GM21528 (cell line): ENCODE results near the gene KCNT1.
"Not testable (repeated sequence)": the region's sequence is repeated elsewhere in the genome, so short reads cannot be mapped to it uniquely, and the experiment has no call there.

ENCODE experiments used
- ATAC-seq: cut with Tn5 transposase; IDR thresholded peaks from one replicate; pipeline ENCODE4 v1.9.1; 2021; ENCODE audit warnings: mild to moderate bottlenecking, moderate library complexity; ENCODE audit not compliant: unreplicated experiment, low FRiP score

KCNT1 gene

GRCh38 chr9:135671591-135672041, 30.4 kb upstream of the KCNT1 start:
- no peak for ATAC-seq

GRCh38 chr9:135672786-135673185, 29.2 kb upstream of the KCNT1 start:
- not testable (repeated sequence) for ATAC-seq

DNA sequence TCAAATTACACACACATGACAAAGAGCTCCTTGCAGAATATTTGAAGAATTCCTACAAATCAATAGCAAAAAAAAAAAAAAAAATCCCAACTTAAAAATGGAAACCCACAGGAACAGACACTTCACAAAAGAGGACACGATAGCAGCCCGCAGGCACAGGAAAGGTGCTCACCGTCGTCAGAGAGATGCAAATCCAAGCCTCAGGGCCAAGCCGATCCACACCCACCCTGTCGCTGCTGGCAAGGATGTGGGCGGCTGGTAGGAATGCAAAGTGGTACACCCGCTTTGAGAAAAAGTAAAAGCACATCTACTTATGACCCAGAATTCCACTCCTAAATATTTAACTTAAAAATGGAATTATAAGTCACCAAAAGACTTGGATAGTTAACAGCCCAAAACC, 28.0 kb upstream of the KCNT1 start:
- no peak for ATAC-seq

- no peak for ATAC-seq
Measured at GRCh38 chr9:135674977-135675376, 27.0 kb upstream of the KCNT1 start.

DNA sequence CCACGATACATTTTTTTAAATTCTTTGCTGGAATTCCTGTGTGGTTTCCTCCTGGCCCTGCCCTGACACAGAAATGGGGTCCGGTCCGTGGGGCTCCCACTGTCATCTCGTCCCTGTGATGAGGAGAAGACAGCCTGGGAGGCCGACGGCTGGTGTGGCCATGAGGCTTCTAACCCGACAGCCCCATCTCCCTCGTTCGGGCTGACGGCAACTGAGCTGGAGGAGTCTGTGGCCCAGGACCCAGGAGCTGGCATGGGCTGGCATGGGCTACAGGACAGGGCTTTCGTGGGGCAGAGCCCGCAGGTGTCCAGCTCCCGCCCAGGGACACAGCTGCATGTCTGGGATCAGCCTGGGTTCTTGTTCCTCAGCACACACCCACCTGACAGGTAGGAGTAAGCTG, 25.1 kb upstream of the KCNT1 start:
- ATAC-seq, result no peak

DNA sequence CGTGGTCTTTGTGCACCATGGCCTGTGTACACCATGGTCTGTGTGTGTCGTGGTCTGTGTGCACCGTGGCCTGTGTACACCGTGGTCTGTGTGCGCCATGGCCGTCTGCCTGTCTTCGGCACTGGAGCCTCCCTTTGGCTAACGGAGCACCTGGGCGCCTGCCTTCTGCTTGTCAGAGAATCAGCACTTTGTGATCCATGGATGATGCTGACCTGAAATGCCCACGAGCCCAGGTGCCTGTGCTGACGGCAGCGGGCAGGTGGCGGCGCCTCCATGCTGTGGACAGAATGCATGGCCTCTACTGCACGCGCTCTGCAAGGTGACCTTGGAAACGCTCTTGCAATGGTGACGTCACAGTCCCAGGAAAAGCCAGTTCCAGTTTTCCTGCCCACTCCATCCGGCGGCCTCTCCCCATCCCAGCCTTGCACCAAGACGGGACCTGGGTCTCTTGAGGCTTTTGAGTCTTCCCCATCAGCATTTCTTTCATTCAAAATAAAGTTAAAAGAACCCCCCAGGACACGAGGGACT, 24.3 kb upstream of the KCNT1 start:
- no peak for ATAC-seq

DNA sequence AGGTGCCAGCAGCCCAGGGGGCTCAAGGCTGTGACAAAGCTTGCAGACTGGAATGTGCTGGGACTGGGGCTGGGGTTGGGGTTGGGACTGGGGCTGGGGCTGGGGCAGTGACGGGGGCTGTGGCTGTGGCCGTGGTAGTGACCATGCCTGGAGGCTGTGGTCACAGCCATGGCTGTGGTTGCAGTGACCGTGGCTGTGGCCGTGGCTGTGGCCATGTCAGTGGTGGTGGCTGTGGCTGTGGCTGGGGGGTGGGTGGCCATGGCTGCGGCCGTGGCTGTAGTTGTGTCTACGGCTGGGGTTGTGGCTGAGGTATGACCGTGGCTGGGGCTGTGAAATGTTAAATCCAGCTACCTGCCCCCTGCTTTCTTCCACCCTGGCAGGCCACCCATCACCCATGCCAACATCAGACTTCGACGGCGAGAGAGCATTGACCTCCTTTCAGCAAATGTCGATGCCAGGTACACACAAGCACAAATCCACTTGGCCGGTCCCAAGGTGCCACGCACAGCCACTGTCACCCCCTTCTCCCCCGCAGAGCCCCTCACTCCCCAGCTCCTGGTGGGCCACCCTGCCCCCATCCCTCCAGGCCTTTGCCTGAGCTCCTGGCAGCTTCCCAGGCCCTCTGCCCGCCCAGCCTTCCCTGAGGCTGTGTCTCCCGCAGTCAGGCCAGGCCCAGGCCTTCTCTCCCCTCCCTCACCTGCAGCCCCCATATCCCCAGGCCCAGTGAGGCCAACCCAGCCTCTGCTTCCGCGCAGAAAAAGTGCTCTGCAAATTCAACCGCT, 23.6 kb upstream of the KCNT1 start:
- ATAC-seq, result no peak

- no peak for ATAC-seq
Measured at GRCh38 chr9:135680056-135680455, 21.9 kb upstream of the KCNT1 start.

DNA sequence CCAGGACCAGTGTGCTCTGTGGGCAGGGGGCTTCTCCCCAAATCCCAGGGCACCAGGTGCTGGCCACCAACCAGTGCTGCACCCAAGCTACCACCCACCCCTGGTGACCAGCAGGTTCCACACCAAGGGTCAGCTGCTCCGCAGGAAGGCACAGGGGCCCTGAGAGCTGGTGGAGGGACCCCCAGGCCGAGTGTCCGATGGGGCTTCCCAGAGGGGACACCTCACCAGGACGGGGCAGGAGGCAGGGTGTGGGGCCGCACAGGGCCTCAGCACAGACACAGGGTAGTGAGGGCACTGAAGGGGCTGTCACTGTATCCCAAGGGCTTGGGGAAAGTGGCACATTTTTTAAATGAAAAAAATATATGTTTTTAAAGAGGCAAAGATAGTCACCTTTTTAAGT, 20.8 kb upstream of the KCNT1 start:
- no peak for ATAC-seq

DNA sequence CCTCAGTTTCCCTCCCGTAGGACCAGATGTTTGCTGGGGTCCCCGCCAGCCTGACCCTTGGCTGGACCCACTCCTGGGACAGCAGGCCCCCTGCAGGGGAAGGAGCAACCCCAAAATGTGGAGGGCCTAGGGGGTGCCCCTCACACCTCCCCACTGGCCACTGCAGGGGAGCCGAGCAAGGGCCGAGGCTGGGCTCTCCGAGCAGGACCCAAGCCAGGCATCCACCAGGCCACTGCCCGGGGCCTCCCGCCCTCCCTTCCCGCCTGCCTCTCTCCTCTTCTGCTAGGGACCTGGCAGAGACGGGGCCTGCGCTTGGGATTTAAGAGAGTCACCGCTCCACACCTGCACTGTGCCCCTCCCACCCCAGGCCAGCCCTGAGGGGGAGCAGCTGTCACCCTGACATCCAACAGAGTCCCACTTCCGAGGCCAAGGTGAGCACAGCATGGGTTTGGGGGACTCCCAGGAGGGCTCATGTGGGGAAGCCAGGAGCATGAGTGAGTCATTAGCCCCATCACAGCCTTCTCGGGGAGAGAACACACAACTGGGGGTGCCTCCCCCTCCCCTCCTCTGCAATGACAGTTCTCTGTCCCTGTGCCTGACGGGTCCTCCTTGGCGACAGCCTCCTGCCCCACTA, 18.5 kb upstream of the KCNT1 start:
- ATAC-seq, result no peak

- ATAC-seq, result no peak
Measured at GRCh38 chr9:135684691-135685090, 17.3 kb upstream of the KCNT1 start.

DNA sequence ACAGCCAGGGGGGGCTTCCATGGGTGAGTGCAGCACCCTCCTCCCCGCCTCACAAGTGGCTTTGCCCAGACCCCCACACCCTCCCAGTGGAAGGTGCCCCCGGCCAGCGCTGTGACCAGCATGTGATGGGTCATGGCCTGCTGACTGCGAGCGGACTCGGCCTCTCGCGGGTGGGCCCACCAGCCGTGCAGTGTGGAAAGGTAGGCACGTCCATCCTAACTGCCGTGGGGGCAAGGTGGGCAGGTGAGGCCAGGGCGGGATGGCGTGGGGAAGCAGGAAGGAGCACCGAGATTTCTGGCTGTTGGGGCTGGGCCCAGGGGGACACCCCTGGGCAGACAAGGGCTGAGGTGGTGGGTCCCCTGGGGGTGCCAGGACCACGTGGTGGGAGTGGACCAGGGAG, 14.8 kb upstream of the KCNT1 start:
- ATAC-seq, result no peak

GRCh38 chr9:135689011-135689410, 13.0 kb upstream of the KCNT1 start:
- ATAC-seq, result no peak

- ATAC-seq, result no peak
Measured at GRCh38 chr9:135690836-135691570, 11.0 kb upstream of the KCNT1 start.

DNA sequence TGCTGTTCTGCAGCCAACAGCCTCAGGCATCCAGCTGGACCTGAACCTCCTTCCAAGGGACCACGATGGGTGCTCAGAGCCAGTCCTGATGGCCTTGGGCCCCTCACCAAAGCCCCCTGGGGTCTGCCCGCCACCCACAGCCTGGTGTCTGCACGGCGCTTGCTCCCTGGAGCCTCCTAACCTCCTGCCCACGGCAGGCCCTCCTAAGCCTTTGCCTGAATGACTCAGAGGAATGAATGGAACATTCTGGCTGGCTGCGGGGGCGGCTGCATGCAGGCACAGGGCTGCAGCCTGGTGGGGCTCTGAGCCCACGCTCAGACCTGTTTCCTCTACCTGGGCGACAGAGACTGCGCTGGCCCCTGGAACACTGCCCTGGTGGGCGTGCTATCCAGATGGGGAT, 9.6 kb upstream of the KCNT1 start:
- no peak for ATAC-seq

DNA sequence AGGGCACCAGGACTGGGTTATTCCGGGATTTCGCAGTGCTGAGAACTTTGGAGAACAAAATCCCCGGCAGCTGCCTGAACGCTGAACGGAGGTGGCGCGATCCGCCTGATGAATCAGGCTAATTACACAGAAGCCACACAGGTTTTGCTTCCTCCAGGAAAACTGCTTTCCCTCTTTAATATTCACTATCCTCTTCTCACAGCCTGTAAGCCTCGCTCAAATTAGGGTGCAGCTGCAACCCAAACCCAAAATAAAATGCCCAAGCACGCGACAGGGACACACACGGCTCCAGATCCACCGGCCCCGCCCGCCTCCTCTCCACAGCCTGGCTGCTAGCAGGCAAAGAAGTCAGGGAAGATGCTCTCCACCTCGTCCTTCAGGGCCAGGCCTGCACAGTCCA, 8.7 kb upstream of the KCNT1 start:
- no peak for ATAC-seq

DNA sequence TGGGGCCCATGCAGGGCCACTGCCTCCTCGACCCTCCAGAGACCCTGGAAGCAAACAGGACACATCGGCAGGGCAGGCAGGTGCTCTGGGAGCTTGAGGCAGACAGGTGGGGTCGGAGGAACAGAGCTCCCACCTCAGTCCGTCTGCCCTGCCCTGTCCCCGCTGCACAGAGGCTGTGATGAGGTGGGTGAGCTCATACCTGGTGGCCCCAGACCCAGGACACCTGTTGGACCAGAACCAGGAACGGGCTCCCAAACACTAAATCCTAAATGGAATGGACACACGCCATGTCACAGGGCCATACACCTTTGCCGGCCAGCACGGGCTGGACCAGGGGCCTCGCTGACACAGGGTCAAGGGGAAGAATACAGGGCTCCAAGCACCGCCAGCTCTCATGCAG, 8.2 kb upstream of the KCNT1 start:
- no peak for ATAC-seq

DNA sequence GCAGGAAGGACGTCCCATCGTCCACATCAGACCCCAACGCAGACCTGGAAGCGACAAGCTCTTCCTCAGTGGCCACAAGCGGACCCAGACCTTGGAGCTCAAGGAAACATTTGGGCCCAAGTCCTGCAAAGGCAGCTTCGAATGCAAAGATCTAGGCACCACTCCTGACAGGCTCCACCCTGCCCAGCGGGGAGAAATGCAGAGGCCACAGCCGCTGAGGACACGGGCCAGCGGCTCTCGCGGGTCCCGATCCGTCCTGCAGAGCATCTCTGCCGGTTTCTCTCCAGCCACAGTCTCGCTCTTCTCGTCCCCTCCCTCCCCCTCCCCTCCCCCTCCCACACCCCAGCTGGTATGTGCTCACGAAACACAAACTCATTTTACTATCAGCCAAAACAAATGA, 7.6 kb upstream of the KCNT1 start:
- ATAC-seq, result no peak

DNA sequence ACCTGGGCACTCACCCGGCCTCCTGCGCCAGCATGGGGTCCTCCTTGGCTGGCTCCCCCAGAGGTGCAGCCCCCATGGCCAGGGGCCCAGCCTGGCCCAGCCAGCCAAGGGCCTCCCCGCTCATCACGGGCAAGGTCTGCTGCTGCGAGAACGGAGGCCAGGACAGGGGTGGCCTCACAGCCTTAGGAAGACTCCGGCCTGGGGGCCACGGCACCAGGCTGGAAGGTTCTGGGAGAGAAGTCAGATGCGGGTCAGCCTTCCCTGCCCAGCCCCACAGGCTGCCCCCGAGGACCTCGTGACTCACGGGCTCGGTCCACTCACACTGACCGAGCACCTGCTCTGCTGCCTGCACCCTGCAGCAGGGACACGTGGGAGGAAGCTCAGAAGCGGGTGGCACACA, 6.9 kb upstream of the KCNT1 start:
- ATAC-seq, result no peak

- no peak for ATAC-seq
Measured at GRCh38 chr9:135695642-135696041, 6.3 kb upstream of the KCNT1 start.

DNA sequence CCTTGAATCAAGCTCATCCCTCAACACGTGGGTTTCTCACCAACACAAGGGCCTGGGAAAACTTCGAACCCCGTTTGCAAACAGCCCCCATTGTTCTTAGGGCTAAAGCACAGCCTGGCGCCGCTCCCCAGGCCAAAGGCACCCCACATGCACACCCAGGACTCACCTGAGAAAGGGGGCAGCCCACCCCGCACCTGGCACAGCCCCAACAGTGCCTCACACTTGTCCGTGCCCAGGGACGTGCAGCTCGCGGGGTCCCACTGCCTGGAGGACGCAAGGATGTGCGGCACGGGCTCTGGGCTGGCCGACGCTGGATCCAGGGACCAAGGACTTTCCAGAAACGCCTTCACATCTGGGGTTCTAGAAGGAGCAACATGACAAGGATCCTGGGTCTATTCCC, 5.5 kb upstream of the KCNT1 start:
- no peak for ATAC-seq
